Hepatocyte (in vitro differentiated cells): ENCODE data around the gene TMPRSS6.

Source experiments
- EZH2 ChIP-seq: fragments of 200-600 bp; sonication (generic); IDR thresholded peaks from 2 replicates; pipeline ENCODE4 v1.6.1; 2016; ENCODE audit warnings: antibody characterized with exemption, mild to moderate bottlenecking, borderline replicate concordance
- EZH2phosphoT487 ChIP-seq: fragments of 200-600 bp; sonication (generic); IDR thresholded peaks from one replicate; pipeline ENCODE4 v1.6.1; 2018; ENCODE audit warnings: antibody characterized with exemption, mild to moderate bottlenecking, low read depth, moderate library complexity; ENCODE audit not compliant: unreplicated experiment, severe bottlenecking
- TF ChIP-seq, protein P1 (sequence below): fragments of 200-600 bp; sonication (generic); IDR thresholded peaks from 2 replicates; pipeline ENCODE4 v1.5.1; 2016; ENCODE audit warnings: antibody characterized with exemption, mild to moderate bottlenecking; ENCODE audit not compliant: poor library complexity

DNA sequence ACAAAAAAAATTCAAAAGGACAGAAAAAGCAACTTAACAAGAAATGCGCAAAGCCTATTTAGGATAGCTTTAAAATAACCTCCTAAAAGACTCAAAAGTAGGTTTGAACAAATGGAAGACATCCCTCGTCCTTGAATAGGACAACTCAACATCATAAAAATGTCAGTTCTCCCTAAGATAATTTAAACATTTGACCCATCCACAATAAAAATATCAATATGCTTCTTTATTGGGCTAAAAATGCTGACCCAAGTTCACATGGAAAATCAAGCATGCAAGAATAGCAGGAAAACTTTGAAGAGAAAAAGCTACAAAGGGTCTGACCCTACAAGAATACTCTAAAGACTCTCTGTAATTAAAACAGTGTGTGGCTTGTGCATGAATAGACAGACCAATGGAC, 70.0 kb downstream of the TMPRSS6 start:
- TF ChIP-seq, protein P1, sequence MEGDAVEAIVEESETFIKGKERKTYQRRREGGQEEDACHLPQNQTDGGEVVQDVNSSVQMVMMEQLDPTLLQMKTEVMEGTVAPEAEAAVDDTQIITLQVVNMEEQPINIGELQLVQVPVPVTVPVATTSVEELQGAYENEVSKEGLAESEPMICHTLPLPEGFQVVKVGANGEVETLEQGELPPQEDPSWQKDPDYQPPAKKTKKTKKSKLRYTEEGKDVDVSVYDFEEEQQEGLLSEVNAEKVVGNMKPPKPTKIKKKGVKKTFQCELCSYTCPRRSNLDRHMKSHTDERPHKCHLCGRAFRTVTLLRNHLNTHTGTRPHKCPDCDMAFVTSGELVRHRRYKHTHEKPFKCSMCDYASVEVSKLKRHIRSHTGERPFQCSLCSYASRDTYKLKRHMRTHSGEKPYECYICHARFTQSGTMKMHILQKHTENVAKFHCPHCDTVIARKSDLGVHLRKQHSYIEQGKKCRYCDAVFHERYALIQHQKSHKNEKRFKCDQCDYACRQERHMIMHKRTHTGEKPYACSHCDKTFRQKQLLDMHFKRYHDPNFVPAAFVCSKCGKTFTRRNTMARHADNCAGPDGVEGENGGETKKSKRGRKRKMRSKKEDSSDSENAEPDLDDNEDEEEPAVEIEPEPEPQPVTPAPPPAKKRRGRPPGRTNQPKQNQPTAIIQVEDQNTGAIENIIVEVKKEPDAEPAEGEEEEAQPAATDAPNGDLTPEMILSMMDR = no peak
- TF ChIP-seq EZH2 (no peak), EZH2phosphoT487 (no peak)
